K562 (cell line): ENCODE results near the gene MYL11. TPM values are rescaled to one million over a fixed set of nuclear protein-coding genes. Genes with fewer than 3 reads are reported as not detected.
A peak's percentile ranks its signal among the peaks of the same experiment; 100 is the strongest.

Experiments
- ELF1 ChIP-seq: fragments of 200-800 bp; sonication (Bioruptor generic); IDR thresholded peaks from 2 replicates; pipeline ENCODE4 v1.6.1; 2016; ENCODE audit warnings: missing genetic modification characterization, missing compliant biosample characterization
- ETS2 ChIP-seq: IDR thresholded peaks from 2 replicates; pipeline ENCODE4 v1.6.1; 2016; ENCODE audit warnings: borderline replicate concordance, missing genetic modification characterization, mild to moderate bottlenecking, moderate library complexity, missing compliant biosample characterization; ENCODE audit not compliant: poor library complexity, severe bottlenecking
- GATAD2B ChIP-seq: fragments of 450-650 bp; IDR thresholded peaks from 2 replicates; pipeline ENCODE4 v1.6.1; 2017; ENCODE audit warnings: mild to moderate bottlenecking, borderline replicate concordance
- HDAC3 ChIP-seq: fragments of 450-650 bp; IDR thresholded peaks from 2 replicates; pipeline ENCODE4 v1.6.1; 2018; ENCODE audit warnings: borderline replicate concordance, mild to moderate bottlenecking, moderate library complexity; ENCODE audit not compliant: partially characterized antibody
- HSF4 ChIP-seq: fragments of 250-450 bp; sonication (Bioruptor Pico); IDR thresholded peaks from 2 replicates; pipeline ENCODE4 v2.1.2; 2022; ENCODE audit warnings: mild to moderate bottlenecking, moderate library complexity, borderline replicate concordance
- KDM4B ChIP-seq, 2 experiments: fragments of 450-650 bp in 1 of 2; sonication (generic) in 1 of 2; IDR thresholded peaks; 2 replicates each; pipeline ENCODE4 v1.6.1; 2016 to 2017; ENCODE audit warnings: borderline replicate concordance in 2 of 2, antibody characterized with exemption in 1 of 2, low read depth in 1 of 2, mild to moderate bottlenecking in 1 of 2
- KHSRP ChIP-seq: fragments of 450-650 bp; IDR thresholded peaks from 2 replicates; pipeline ENCODE4 v1.6.1; 2017
- MED1 ChIP-seq: sonication (generic); formaldehyde crosslinking; IDR thresholded peaks from 2 replicates; pipeline ENCODE4 v1.8.1; 2023; ENCODE audit warnings: missing genetic modification reagents, borderline replicate concordance
- POLR3G ChIP-seq: IDR thresholded peaks from 2 replicates; pipeline ENCODE4 v1.6.1; 2011; ENCODE audit not compliant: insufficient read length, insufficient replicate concordance; ENCODE audit errors: extremely low read depth
- SNIP1 ChIP-seq: fragments of 450-650 bp; IDR thresholded peaks from 2 replicates; pipeline ENCODE4 v1.7.1; 2017; ENCODE audit warnings: low read depth, mild to moderate bottlenecking
- TAF7 ChIP-seq: fragments of 450-650 bp; IDR thresholded peaks from 2 replicates; pipeline ENCODE4 v1.6.1; 2016; ENCODE audit warnings: missing genetic modification characterization, missing compliant biosample characterization
- TARDBP ChIP-seq: fragments of 450-650 bp; IDR thresholded peaks from 2 replicates; pipeline ENCODE4 v1.6.1; 2016
- TOE1 ChIP-seq, 2 experiments: fragments of 450-650 bp in 1 of 2; sonication (generic) in 1 of 2; formaldehyde crosslinking in 1 of 2; IDR thresholded peaks; 2 replicates each; pipeline versions ENCODE4 v1.7.1 to v1.8.0; 2016 to 2022; ENCODE audit warnings: borderline replicate concordance in 2 of 2, mild to moderate bottlenecking in 2 of 2, antibody characterized with exemption in 1 of 2, inconsistent platforms in 1 of 2, low read depth in 1 of 2, missing genetic modification reagents in 1 of 2, moderate library complexity in 1 of 2
- ZBTB7A ChIP-seq: IDR thresholded peaks from 2 replicates; pipeline ENCODE4 v1.6.1; 2011; ENCODE audit warnings: low read depth, mild to moderate bottlenecking, low read length, moderate library complexity, borderline replicate concordance; ENCODE audit not compliant: control insufficient read depth
- ZNF224 ChIP-seq: sonication (generic); formaldehyde crosslinking; IDR thresholded peaks from 2 replicates; pipeline ENCODE4 v1.8.0; 2022; ENCODE audit warnings: mild to moderate bottlenecking, missing genetic modification reagents
- polyA plus RNA-seq, 8 experiments: library from polyadenylated mRNA; depleted of rRNA in 4 of 8; stranded (reverse) in 5 of 8; unstranded in 3 of 8; fragments of >200 nt; fragmentation: Nextera tagmentation in 2 of 8; fragmentation: Illumina TruSeq in 1 of 8; extraction: Ambion mirVana in 2 of 8; extraction: Trizol in 1 of 8; gene quantifications; 2 replicates each; pipeline versions ENCODE4 v1.2.1 to v1.2.3, GENCODE V29; 2011 to 2014; ENCODE audit warnings: inconsistent platforms in 1 of 8, missing spikeins in 1 of 8
- total RNA-seq, 7 experiments: library from RNA; depleted of rRNA in 6 of 7; stranded (reverse); fragments of >200 nt in 6 of 7; fragmentation: Illumina TruSeq in 2 of 7; extraction: Trizol in 2 of 7; gene quantifications; 2 replicates each; pipeline versions ENCODE4 v1.2.1 to v1.2.3, GENCODE V29; 2011 to 2021; ENCODE audit warnings: low replicate concordance in 1 of 7
- TF ChIP-seq, protein P1 (sequence below): fragments of 250-450 bp; sonication (Bioruptor Pico); IDR thresholded peaks from 2 replicates; pipeline ENCODE4 v1.5.0; 2020; ENCODE audit warnings: mild to moderate bottlenecking
- TF ChIP-seq, protein P2 (sequence below): fragments of 200-800 bp; sonication (Bioruptor generic); IDR thresholded peaks from 2 replicates; pipeline ENCODE4 v1.6.1; 2017; ENCODE audit warnings: missing genetic modification characterization, missing compliant biosample characterization
- TF ChIP-seq, protein P3 (sequence below): fragments of 450-650 bp; IDR thresholded peaks from 2 replicates; pipeline ENCODE4 v1.6.1; 2016; ENCODE audit warnings: borderline replicate concordance

Gene MYL11
- total and polyA plus RNA-seq, 9 of the 15 experiments (the other 6 are each of a cell fraction or from before 2014, with no cell fraction given) = 0.31 to 1.5 (median 0.73) TPM; not detected in 4

DNA sequence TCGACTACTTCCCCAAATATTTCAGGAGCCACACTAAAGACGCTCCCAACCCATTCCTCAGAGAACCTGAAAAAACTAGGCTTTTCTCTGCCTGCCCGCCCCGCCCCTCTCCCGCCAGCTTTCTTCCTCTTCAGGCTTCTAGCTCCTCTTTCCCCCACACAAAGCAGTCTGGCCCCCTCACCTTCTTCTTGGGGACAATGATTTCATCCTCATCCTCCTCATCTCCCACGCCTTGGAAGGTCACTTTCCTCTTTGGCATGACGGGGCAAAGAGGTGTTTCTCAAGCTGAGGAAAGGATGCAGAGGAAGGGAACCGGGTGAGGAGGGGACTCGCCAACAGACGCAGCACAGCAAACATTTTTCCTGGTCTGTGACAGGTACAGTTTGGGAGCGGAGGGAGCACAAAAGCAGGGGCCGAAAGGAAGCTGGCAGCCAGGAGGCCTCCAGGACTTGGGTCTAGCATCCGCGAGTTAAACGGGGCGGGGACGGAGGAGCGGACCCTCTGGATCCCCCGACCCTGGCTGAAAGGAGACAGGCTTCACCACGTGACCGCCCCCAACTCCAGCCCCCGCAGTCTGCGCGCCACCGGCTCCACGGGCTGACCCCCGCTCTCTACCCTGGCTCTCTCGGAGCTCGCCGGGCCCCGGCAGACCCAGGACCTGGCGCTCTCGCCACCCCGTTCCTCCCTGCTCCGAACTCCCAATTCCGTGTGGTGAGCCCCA is 20.0 kb upstream of the MYL11 start (continued):
- TF ChIP-seq ETS2 (tag) = no peak
- TF ChIP-seq TAF7 (tag) = peak; percentile 68; the same call in 1 of the 2 replicates
- no peak for TF ChIP-seq KDM4B (IDR thresholded peaks at IDR 0.05; ENCODE audit: borderline replicate concordance in 2 of 2, low read depth in 1 of 2)
- 0 out of 2 replicates have a peak, but pooled peaks have one; percentile 80 for TF ChIP-seq MED1 (CRISPR knock-in tag)
- no peak for TF ChIP-seq KHSRP
- TF ChIP-seq ZNF224 = no peak
- TF ChIP-seq TARDBP = 0 out of 2 replicates have a peak, but pooled peaks have one; percentile 19
- TF ChIP-seq, protein P1, sequence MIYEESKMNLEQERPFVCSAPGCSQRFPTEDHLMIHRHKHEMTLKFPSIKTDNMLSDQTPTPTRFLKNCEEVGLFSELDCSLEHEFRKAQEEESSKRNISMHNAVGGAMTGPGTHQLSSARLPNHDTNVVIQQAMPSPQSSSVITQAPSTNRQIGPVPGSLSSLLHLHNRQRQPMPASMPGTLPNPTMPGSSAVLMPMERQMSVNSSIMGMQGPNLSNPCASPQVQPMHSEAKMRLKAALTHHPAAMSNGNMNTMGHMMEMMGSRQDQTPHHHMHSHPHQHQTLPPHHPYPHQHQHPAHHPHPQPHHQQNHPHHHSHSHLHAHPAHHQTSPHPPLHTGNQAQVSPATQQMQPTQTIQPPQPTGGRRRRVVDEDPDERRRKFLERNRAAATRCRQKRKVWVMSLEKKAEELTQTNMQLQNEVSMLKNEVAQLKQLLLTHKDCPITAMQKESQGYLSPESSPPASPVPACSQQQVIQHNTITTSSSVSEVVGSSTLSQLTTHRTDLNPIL (CRISPR knock-in tag) = no peak
- TF ChIP-seq GATAD2B = no peak
- TF ChIP-seq, protein P2, sequence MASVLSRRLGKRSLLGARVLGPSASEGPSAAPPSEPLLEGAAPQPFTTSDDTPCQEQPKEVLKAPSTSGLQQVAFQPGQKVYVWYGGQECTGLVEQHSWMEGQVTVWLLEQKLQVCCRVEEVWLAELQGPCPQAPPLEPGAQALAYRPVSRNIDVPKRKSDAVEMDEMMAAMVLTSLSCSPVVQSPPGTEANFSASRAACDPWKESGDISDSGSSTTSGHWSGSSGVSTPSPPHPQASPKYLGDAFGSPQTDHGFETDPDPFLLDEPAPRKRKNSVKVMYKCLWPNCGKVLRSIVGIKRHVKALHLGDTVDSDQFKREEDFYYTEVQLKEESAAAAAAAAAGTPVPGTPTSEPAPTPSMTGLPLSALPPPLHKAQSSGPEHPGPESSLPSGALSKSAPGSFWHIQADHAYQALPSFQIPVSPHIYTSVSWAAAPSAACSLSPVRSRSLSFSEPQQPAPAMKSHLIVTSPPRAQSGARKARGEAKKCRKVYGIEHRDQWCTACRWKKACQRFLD (CRISPR knock-in tag) = no peak
- TF ChIP-seq SNIP1 = no peak
- TF ChIP-seq ELF1 = no peak
- TF ChIP-seq, protein P3, sequence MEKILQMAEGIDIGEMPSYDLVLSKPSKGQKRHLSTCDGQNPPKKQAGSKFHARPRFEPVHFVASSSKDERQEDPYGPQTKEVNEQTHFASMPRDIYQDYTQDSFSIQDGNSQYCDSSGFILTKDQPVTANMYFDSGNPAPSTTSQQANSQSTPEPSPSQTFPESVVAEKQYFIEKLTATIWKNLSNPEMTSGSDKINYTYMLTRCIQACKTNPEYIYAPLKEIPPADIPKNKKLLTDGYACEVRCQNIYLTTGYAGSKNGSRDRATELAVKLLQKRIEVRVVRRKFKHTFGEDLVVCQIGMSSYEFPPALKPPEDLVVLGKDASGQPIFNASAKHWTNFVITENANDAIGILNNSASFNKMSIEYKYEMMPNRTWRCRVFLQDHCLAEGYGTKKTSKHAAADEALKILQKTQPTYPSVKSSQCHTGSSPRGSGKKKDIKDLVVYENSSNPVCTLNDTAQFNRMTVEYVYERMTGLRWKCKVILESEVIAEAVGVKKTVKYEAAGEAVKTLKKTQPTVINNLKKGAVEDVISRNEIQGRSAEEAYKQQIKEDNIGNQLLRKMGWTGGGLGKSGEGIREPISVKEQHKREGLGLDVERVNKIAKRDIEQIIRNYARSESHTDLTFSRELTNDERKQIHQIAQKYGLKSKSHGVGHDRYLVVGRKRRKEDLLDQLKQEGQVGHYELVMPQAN = peak; percentile 47; the same call in 1 of the 2 replicates
- TF ChIP-seq TOE1 (IDR thresholded peaks at IDR 0.05; ENCODE audit: borderline replicate concordance) = no peak
- TF ChIP-seq TOE1 (CRISPR knock-in tag; IDR thresholded peaks at IDR 0.05; ENCODE audit: borderline replicate concordance, low read depth) = no peak
- TF ChIP-seq ZBTB7A = peak; percentile 45; the same call in 1 of the 2 replicates
- no peak for TF ChIP-seq HDAC3
- no peak for TF ChIP-seq POLR3G
- no peak for TF ChIP-seq HSF4 (CRISPR knock-in tag)
- TF ChIP-seq, all 486 proteins: peak for 19
